Measurements from ENCODE around the gene TUBG2.
A peak's percentile ranks its signal among the peaks of the same experiment; 100 is the strongest.
"Not testable (repeated sequence)": the region's sequence is repeated elsewhere in the genome, so short reads cannot be mapped to it uniquely, and the experiment has no call there.

TUBG2 gene

GRCh38 chr17:42655528-42655927, 3.6 kb upstream of the TUBG2 start:
- peak; percentile 68 for DNase-seq

GRCh38 chr17:42657824-42658588, 1.1 kb upstream of the TUBG2 start:
- no peak for DNase-seq

DNA sequence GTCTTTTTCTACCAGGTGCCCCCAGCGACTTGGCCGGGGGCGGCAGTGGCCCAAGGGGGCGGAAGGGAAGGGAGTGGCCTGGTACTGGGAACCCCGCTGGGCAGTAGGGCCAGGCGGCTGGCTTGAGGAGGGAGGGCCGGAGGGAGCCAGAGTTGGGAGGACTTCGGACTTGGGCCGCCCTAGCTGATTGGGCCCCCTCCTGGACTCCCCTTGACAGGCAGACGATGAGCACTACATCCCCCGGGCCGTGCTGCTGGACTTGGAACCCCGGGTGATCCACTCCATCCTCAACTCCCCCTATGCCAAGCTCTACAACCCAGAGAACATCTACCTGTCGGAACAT, 819 bp downstream of the TUBG2 start:
- not testable (repeated sequence) for DNase-seq

DNA sequence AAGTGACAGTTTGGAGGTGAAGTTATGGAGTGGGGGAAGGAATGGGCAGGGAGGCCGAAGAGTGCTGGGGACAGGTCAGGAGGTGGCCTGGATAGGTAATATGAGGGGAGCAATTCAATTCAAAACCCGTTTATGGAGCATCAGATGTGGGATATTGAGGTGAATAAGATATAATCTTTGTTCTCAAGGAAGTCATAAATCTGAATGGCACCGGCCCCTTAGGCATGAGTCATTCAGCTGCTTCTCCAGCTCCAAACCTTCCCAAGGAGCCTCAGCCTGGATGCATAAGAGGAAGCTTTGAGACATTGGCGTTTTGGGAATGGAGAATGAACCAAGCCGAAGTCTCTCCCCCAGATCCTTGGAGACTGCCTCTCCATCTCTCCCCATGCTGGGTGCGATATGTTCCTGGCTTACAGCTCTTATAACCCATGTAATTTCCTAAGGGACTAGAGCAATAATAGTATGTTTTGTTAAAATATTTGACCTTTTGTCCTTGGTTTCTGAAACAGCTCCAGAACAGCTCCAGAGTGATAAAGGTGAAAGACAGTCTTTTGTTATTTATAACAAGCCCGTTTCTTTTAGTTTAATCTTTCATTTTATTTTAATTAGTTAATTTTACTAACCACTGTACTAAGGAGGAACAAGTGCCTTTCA, 1.7 kb downstream of the TUBG2 start:
- peak; percentile 80 for DNase-seq

DNA sequence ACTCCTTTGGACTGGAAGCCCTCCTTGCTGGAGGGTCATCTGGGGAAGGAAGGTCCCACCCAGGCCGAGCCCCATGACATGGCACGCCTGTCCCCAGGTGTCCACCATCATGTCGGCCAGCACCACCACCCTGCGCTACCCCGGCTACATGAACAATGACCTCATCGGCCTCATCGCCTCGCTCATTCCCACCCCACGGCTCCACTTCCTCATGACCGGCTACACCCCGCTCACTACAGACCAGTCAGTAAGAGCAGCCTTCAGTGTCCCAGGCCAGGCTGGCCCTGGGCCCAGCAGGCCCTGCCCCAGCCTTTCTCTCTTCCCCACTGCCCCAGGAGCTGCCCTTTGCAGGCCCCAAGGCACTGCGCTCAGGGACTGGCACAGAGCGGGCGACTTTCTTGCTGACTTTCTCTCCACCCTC, 6.5 kb downstream of the TUBG2 start:
- DNase-seq = no peak

GRCh38 chr17:42666126-42666525, 7.0 kb downstream of the TUBG2 start:
- DNase-seq = not testable (repeated sequence)

DNA sequence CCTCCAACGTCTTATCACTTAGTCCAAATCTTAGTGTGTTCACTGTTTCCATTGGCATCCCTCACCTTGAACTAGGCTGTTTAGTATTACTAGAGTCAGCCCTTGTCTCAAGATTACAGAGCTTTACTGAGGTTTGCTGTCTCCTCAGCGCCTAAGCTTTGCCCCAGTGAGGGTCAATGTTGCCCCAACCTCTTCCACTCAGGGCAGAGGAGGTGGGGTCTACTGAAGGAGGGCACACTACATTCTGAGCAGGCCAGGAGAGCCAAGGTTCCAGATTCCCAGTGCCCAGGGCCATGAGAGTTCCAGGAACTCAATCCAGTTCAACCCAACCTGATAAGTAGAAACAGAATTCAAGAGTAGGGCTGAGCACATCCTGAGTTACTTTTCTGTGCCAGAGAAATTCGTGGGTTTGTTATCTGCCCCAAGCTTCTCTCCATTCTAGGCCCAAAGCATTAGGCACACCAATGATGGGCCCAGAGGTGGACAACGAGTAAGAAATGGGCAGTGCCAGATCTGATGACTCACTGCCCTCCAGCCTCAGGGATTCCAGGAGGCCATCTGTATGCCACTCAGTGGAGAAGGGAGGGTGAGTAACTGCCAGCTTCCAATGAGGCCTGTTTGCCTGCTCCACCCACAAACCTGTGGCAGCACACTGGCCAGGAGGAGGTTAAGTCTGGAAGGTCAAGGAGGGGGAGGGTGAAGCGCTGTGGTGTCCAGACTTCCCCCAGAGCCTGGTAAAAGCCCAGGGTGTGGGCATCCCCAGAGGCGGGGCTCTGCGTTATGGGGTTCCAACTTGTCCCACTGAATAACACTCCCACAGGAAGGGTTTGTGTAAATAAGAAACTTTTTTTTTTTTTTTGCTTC, 8.2 kb downstream of the TUBG2 start:
- peak; percentile 48 for DNase-seq

DNA sequence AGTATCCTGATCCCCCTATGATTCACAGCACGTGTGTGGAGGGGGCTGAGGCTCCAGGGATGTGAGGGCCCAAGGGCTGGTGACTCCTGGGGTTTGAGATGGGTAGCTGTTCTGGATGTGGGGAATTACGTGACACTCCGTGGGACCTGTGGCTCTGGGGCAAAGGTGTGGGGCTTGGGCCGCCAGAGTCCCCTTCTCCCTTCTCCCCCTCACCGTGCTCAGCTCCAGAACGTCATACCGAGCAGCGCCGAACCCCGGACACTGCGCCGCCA, 10.6 kb downstream of the TUBG2 start:
- DNase-seq = no peak

DNA sequence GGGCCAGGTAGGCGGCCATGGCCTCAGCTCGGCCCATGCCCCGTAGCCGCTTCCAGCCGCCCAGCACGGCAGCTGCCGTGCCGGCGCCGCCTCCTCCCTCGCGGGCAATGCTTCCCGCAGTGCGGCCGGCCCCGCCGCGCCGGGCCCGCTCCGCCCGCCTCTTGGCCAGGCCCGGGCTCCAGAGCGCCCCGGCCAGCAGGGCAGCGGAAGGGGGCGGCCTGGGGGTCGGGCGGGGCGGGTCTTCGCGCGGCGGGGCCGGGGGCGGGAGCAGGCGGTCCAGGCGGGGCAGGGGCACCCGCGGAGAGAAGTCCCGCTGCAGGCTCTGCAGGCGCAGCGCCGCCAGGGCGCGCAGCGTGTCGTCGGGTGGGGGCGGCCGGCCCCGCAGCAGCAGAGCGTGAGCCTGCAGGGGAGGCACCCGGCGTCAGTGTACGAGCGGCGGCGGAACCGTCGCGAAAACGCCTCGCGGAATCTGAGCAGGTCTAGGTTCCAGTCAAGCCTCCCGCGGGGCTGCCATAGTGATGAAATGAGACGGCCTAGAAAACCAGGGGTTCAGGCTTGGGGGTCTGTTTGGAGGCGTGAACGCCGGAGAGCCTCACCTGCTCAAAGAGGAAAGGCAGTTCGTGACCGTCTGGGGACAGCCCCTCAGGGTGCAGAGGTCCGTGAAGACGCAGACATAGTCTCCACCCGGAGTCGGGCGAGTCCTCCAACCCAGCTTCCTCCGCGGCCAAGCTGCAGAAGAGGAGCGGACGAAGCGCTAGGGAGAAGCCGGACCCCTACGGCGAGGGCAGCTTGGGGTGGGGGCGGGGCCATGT, 11.1 kb downstream of the TUBG2 start:
- no peak for DNase-seq

GRCh38 chr17:42670789-42671657, 11.9 kb downstream of the TUBG2 start:
- DNase-seq = no peak

DNA sequence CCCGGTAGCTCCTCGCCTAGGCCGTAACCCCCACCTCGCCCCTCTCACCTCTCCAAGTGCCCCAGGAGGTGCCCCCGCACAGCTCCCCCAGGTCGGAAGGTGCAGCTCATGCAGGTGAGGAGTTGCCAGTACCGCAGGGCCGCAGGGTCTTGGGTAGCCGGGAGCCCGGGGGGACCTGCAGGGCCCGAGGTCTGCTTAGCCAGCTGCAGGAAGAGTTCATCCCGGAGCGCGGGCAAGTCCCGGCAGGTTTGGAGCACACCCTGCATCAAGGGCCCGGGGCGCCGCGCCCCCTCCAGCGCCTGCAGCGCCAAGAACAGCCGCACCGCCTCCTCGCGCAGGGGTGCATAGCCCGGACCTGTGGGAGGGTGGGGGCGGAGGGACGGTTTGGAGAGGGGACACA, 13.0 kb downstream of the TUBG2 start:
- no peak for DNase-seq

DNA sequence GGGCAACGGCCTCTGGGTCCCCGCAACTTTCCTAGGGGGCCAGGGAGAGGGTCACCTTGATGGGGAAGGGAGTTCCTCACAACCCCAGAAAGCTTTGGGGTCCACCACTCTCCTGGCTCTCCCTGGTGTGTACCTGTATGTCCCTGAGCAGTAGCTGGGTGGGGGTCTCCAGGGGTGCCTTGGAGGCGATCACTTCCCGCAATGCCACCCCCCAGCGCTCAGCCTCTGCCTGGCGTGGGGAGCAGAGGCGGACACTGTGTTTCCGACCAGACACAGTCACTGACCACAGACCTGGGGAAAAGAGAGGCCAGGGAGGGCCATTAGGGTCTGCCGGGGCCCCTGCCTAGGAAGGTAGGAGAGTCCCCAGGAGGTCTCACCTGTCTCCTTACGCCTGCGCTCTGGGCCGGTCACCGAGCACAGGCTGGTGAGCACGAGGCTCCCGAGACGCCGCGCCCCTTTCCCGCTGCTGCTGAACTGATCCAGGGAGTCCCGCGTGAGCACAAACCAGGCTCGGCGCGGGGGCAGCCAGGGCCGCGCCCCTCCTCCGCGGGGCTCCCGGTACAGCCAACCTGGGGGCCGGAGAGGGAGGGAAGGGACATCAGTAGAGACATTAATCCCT, 14.3 kb downstream of the TUBG2 start:
- no peak for DNase-seq

DNA sequence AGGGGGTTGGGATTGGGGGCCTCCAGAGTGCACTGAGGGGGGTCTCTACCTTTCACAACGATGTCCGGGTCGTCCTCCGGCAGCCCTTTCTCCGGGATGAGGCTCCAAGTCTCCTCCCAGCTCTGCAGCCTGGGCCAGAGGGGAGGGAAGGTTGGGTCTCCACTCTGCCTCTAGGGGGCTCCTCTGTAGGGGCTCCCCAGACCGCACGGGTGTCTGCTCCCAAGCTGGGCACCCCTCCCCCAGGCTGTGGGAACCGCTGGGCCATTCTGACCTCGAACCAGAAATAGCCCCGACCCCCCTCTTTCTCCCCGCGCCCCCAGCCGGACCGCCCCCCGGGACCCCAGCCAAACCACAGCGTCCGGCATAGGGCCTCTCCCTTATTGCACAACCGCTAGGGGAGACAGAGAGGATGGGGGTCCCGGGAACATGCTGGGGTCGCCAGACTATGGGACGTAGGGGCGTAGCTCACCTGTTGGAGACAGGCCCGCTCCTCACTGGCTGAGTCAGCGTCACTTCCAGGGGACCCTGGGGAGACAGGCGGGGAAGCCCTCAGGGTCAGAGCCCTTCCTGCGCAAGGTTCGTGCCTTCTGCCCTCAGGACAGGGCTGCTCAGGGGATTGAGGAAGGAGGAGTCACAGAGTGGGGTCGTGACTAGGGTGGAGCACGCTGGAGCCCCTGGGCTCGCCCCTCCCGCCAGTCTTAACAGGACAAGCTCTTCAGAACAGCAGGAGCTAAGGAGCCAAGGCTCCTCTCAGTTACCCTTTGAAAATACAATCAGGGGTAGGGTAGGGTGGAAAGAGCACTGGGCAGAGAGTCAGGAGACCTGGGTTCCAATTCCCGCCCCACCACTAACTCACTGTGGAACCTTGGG, 15.0 kb downstream of the TUBG2 start:
- DNase-seq = peak; percentile 55

DNA sequence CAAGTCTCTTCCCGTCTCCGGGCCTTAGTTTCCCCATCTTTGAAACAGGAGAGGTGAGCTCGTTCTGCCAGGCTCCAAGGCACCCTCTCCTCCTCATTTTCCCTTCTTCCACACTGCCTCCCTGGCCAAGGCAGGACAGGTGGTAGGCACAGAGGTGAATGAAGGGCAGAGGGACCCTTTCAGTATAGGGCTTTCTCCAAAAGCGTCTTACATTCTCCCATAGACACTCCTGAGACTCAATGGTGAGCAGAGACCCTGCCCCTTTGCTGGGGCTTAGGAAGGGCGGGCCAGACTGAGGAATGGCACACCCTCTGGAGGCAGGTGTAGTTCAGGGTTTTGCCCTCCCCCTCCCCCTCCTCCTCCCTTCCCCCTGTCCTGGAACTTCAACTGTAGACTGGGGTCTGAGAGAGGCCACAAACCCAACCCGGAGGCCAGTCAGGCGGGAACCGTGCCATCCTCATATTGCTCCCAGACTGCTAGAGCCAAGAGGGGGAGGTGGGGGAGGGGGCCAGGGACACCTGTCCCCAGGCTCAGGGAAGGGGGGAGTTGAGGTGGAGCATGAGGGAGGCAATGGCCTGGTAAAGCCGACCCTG, 15.8 kb downstream of the TUBG2 start:
- no peak for DNase-seq

DNA sequence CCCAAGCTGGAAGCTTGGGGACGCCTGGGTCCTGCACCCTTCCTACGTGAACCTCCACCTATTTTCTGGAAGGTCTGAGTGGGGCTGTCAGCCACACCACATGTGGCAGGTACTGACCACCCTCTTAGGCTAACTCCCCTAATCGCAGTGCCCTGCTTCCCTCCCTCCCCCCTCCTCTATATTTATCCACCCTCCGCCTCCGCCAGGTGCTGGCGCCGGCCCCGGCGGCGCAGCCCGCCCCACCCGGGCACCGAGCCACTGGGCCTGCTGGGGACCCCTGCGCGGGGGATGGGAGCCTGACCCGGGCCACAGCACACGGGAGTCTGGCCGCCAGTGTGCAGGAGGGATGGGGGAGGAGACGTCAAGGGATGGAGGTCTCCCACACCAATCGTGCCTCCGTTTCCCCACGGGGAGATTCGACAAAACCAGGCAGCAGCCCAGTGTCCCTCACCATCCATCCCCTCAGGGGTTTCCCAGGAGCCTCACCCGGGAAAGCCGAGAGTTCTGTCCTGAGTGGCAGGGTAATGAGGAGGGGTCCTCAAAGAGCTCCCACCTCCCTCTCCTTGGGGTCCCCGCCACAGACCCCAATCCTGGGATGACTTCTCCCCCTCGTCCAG, 16.4 kb downstream of the TUBG2 start:
- no peak for DNase-seq

DNA sequence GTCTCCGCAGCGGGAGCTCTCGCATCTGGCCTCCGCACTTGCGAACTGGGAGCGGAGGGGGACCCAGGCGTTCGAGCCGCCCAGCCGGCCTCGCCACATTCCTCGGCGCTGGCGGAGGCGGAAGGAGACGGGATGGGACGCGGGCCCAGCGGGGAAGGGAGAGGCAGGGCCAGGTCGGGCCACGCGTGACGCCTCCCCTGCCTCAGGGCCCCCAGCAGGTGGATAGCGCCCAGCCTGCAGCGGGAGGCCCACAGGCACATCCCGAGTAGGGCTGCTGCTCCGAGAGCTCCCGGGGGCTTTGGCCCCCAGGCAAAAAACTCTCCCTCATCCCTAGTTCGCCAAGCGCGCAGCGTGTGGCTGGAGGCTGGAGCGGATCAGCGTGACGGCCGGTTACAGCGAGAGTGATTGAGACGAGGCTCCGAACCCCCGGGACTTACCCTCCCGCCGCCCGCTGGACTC, 16.9 kb downstream of the TUBG2 start:
- peak; percentile 41 for DNase-seq

DNA sequence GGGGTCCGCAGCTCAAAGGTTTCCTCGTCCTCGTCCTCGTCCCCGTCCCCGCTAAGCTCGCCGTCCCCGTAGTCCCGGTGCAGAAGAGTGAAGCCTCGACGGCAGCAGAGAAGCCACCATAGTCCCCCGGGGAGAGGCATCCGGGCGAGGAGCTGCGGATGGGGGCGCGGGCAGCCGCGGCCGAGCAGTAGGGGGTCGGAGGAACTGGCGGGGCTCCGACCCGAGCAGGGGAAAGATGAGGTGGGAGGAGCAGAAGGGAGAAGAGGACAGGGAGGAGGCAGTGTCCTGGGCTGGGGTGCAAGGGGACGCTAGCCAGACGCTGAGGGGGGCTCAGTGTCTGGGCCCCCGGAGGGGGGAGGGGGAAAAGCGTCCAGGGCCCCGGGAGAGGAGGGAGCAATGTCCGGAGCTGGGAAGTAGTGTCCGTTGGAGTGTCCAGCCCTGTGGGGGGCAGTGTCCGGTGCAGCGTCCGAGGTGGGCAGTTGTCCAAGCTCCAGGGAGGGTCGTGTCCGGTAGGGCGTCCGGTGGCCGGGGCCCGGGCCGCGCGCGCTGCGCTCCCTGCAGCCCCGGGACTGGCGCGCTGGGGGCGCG, 17.4 kb downstream of the TUBG2 start, which contains the start of gene PLEKHH3:
Gene PLEKHH3, minus strand, starts transcription at position 571 of the 588 bp plus-strand sequence. Its CDS starts 431 bp downstream, at position 140.
- DNase-seq = peak; percentile 30

DNA sequence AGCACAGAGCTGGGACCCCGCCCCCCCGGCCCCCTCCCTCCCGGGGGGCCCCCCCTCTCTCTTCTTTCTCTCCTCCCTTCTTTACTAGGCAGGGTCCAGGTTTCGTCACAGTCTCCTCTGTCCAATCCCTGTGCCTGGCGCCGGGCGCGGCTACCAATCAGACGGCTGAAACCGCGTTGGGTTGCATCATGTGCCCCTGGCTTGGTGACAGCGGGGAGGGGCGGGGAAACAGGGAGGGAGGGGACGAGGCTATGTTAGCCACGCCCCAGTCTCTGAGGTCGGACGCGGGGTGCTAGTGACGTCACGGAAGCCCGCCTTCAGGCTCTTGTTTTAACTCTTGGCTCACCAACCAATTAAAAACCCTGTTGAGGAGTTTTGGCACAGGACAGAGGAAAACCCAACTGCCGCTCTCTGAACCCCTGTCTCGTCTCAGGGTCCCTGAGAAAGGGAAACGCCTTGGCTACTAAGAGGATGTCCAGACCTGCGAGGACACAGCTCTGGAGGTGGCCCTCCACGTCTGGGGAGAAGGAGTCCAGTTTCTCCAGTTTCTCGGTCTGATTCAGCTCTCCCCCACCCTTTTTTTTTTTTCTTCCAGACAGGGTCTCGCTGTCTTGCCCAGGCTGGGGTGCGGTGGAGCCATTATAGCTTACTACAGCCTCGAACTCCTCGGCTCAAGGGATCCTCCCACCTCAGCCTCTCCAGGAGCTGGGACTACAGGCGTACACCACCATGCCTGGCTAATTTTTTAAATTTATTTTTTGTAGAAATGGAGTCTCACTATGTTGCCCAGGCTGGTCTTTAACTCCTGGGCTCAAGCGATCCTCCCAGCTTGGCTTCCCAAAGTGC, 18.2 kb downstream of the TUBG2 start:
- peak; percentile 100 for DNase-seq

Measured in fibroblast of skin of abdomen (primary cell).